Neural cell (in vitro differentiated cells): Measurements from ENCODE around the gene KCNQ2. TPM values are rescaled to one million over a fixed set of nuclear protein-coding genes. Genes with fewer than 3 reads are reported as not detected.

ENCODE experiments used
- H2AFZ ChIP-seq: fragments of 200-600, 300-800 bp; sonication (generic), shearing (Covaris generic); 2 replicates; pipeline ENCODE4 v1.6.0; 2014; ENCODE audit warnings: low read depth, mild to moderate bottlenecking, antibody characterized with exemption, low read length, moderate library complexity
- H3F3A ChIP-seq: fragments of 200-600 bp; shearing (Covaris generic); 2 replicates; pipeline ENCODE4 v1.6.1; 2016; ENCODE audit warnings: mild to moderate bottlenecking, moderate library complexity, mixed read lengths, antibody characterized with exemption, low read length; ENCODE audit not compliant: insufficient read depth, poor library complexity, severe bottlenecking
- H3K27ac ChIP-seq: fragments of 200-600, 300-800 bp; sonication (generic), shearing (Covaris generic); 2 replicates; pipeline ENCODE4 v1.5.1; 2014; ENCODE audit warnings: mild to moderate bottlenecking, low read length, moderate library complexity
- H3K27me3 ChIP-seq: fragments of 300-800, 200-600 bp; sonication (generic), shearing (Covaris generic); 2 replicates; pipeline ENCODE4 v1.6.0; 2014; ENCODE audit warnings: mild to moderate bottlenecking, low read depth, low read length, moderate library complexity; ENCODE audit not compliant: insufficient read depth
- H3K36me3 ChIP-seq: fragments of 300-800, 200-600 bp; sonication (generic), shearing (Covaris generic); 2 replicates; pipeline ENCODE4 v1.5.1; 2014; ENCODE audit warnings: mild to moderate bottlenecking, antibody characterized with exemption, low read length, moderate library complexity; ENCODE audit not compliant: insufficient read depth
- H3K4me2 ChIP-seq: fragments of 300-800, 200-600 bp; sonication (generic), shearing (Covaris generic); 2 replicates; pipeline ENCODE4 v1.6.0; 2014; ENCODE audit warnings: mild to moderate bottlenecking, low read length
- H3K4me3 ChIP-seq: fragments of 300-800, 200-600 bp; sonication (generic), shearing (Covaris generic); 2 replicates; pipeline ENCODE4 v1.5.1; 2014; ENCODE audit warnings: mild to moderate bottlenecking, low read length, moderate library complexity
- H3K79me2 ChIP-seq: fragments of 200-600 bp; shearing (Covaris generic); replicated peaks from 2 replicates; pipeline ENCODE4 v1.6.0; 2014; ENCODE audit warnings: mild to moderate bottlenecking, low read length, moderate library complexity; ENCODE audit not compliant: insufficient read depth
- H3K9ac ChIP-seq: fragments of 300-800, 200-600 bp; sonication (generic), shearing (Covaris generic); 2 replicates; pipeline ENCODE4 v1.6.1; 2016; ENCODE audit warnings: mild to moderate bottlenecking, low read length, mixed read lengths
- H3K9me2 ChIP-seq: fragments of 200-600 bp; shearing (Covaris generic); 2 replicates; pipeline ENCODE4 v1.6.1; 2016; ENCODE audit warnings: mild to moderate bottlenecking, low read length, mixed read lengths; ENCODE audit not compliant: insufficient read depth
- H3K9me3 ChIP-seq: fragments of 200-600, 300-800 bp; sonication (generic), shearing (Covaris generic); 2 replicates; pipeline ENCODE4 v1.6.1; 2016; ENCODE audit warnings: mild to moderate bottlenecking, mixed run types, low read length, moderate library complexity, mixed read lengths
- H4K20me1 ChIP-seq: fragments of 200-600 bp; shearing (Covaris generic); 2 replicates; pipeline ENCODE4 v1.6.1; 2016; ENCODE audit warnings: mild to moderate bottlenecking, mixed run types; ENCODE audit not compliant: insufficient read depth
- EP300 ChIP-seq: fragments of 450-650 bp; conservative IDR thresholded peaks from 2 replicates; pipeline ENCODE4 v1.6.1; 2014; ENCODE audit warnings: antibody characterized with exemption, mild to moderate bottlenecking, moderate library complexity; ENCODE audit not compliant: poor library complexity, severe bottlenecking
- EZH2 ChIP-seq: fragments of 200-600, 300-800 bp; shearing (Covaris generic), sonication (generic); IDR thresholded peaks from 2 replicates; pipeline ENCODE4 v1.6.1; 2014; ENCODE audit warnings: antibody characterized with exemption, low read length, borderline replicate concordance, mild to moderate bottlenecking; ENCODE audit not compliant: insufficient read depth, poor library complexity, severe bottlenecking
- MXI1 ChIP-seq: fragments of 450-650 bp; conservative IDR thresholded peaks from 2 replicates; pipeline ENCODE4 v1.6.1; 2014; ENCODE audit warnings: antibody characterized with exemption, mild to moderate bottlenecking; ENCODE audit not compliant: poor library complexity, severe bottlenecking
- POLR2AphosphoS5 ChIP-seq: IDR thresholded peaks from 2 replicates; pipeline ENCODE4 v1.6.1; 2012
- RAD21 ChIP-seq: fragments of 450-650 bp; conservative IDR thresholded peaks from 2 replicates; pipeline ENCODE4 v1.6.1; 2014; ENCODE audit warnings: antibody characterized with exemption, mild to moderate bottlenecking, moderate library complexity
- SMC3 ChIP-seq: fragments of 450-650 bp; conservative IDR thresholded peaks from 2 replicates; pipeline ENCODE4 v1.6.1; 2014; ENCODE audit warnings: antibody characterized with exemption, mild to moderate bottlenecking, moderate library complexity; ENCODE audit not compliant: poor library complexity
- TAF1 ChIP-seq: IDR thresholded peaks from 2 replicates; pipeline ENCODE4 v1.6.1; 2012; ENCODE audit warnings: low read depth
- polyA plus RNA-seq: library from polyadenylated mRNA; depleted of rRNA; stranded (reverse); fragments of >200 nt; gene quantifications from 2 replicates; pipeline ENCODE4 v1.2.3, GENCODE V29; 2014
- TF ChIP-seq, protein P1 (sequence below): IDR thresholded peaks from 2 replicates; pipeline ENCODE4 v1.6.1; 2012; ENCODE audit warnings: borderline replicate concordance
- TF ChIP-seq, protein P2 (sequence below): fragments of 450-650 bp; IDR thresholded peaks from 2 replicates; pipeline ENCODE4 v1.5.1; 2014; ENCODE audit warnings: antibody characterized with exemption, mild to moderate bottlenecking, moderate library complexity; ENCODE audit not compliant: poor library complexity, severe bottlenecking

Gene KCNQ2
- polyA plus RNA-seq, 1 donor from 2014 or later, result 84.7 TPM

DNA sequence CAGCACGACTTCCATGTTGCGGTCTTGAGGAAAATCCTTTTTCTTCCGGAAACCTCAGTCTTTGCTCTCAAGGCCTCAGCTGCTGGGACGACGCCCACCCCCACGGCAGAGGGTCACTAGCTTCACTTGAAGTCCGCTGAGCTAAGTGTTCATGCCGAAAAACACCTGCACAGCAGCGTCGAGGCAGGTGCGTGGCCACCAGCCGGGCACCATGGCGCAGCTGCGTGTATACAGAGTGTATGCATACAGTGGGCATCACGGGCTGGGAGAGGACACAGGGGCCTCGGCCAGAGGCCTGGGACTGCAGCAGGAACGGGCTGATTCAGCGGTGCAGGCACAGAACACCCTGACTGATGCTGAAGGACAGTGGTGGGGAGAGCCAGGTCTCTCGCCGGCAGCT is 20.1 kb downstream of the KCNQ2 start:
- Histone ChIP-seq H3K9me2 (no peaks in the 10 kb centered on the region), H3K36me3 (no peaks in the 10 kb centered on the region), H3K27me3 (no peaks in the 10 kb centered on the region), H3K9ac (no peak overlapping the region), H3K9me3 (no peaks in the 10 kb centered on the region), H4K20me1 (no peaks in the 10 kb centered on the region), H2AFZ (no peak overlapping the region), H3K4me3 (no peak overlapping the region), H3K4me2 (no peak overlapping the region), H3K79me2 (peaks cover 49% of the 10 kb centered on the region), H3F3A (no peaks in the 10 kb centered on the region), H3K27ac (no peak overlapping the region)
- TF ChIP-seq, protein P1, sequence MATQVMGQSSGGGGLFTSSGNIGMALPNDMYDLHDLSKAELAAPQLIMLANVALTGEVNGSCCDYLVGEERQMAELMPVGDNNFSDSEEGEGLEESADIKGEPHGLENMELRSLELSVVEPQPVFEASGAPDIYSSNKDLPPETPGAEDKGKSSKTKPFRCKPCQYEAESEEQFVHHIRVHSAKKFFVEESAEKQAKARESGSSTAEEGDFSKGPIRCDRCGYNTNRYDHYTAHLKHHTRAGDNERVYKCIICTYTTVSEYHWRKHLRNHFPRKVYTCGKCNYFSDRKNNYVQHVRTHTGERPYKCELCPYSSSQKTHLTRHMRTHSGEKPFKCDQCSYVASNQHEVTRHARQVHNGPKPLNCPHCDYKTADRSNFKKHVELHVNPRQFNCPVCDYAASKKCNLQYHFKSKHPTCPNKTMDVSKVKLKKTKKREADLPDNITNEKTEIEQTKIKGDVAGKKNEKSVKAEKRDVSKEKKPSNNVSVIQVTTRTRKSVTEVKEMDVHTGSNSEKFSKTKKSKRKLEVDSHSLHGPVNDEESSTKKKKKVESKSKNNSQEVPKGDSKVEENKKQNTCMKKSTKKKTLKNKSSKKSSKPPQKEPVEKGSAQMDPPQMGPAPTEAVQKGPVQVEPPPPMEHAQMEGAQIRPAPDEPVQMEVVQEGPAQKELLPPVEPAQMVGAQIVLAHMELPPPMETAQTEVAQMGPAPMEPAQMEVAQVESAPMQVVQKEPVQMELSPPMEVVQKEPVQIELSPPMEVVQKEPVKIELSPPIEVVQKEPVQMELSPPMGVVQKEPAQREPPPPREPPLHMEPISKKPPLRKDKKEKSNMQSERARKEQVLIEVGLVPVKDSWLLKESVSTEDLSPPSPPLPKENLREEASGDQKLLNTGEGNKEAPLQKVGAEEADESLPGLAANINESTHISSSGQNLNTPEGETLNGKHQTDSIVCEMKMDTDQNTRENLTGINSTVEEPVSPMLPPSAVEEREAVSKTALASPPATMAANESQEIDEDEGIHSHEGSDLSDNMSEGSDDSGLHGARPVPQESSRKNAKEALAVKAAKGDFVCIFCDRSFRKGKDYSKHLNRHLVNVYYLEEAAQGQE, result no peak
- no peak for TF ChIP-seq EZH2
- no peak for TF ChIP-seq SMC3
- TF ChIP-seq, protein P2, sequence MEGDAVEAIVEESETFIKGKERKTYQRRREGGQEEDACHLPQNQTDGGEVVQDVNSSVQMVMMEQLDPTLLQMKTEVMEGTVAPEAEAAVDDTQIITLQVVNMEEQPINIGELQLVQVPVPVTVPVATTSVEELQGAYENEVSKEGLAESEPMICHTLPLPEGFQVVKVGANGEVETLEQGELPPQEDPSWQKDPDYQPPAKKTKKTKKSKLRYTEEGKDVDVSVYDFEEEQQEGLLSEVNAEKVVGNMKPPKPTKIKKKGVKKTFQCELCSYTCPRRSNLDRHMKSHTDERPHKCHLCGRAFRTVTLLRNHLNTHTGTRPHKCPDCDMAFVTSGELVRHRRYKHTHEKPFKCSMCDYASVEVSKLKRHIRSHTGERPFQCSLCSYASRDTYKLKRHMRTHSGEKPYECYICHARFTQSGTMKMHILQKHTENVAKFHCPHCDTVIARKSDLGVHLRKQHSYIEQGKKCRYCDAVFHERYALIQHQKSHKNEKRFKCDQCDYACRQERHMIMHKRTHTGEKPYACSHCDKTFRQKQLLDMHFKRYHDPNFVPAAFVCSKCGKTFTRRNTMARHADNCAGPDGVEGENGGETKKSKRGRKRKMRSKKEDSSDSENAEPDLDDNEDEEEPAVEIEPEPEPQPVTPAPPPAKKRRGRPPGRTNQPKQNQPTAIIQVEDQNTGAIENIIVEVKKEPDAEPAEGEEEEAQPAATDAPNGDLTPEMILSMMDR, result no peak
- TF ChIP-seq RAD21, result no peak
- no peak for TF ChIP-seq EP300
- TF ChIP-seq TAF1, result no peak
- TF ChIP-seq MXI1, result no peak
- no peak for TF ChIP-seq POLR2AphosphoS5

DNA sequence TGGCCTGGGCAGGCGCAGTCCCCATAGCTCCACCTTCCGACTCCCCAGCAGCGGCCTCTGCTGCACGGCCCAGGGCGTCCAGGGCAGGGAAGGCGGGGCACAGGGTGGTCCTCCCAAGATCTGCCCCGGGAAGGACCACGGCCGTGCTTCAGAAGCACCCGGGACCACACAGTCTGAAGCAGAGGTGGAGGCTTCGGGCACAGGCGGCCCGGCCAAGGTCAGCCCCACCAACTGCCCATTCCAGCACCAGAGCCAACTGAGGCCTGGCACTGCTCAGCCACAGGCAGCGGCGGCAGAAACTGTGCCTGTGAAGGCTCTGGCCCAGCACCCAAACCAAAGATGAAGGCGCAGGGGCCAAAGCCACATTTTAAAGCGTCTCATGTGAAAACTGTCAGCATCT is 20.6 kb downstream of the KCNQ2 start:
- no peak overlapping the region for H3K9ac ChIP-seq
- H2AFZ ChIP-seq, result no peak overlapping the region
- H3F3A ChIP-seq, result no peaks in the 10 kb centered on the region
- no peaks in the 10 kb centered on the region for H3K9me2 ChIP-seq
- TF ChIP-seq, protein P1, result no peak
- TF ChIP-seq RAD21, result no peak
- TF ChIP-seq MXI1, result no peak
- TF ChIP-seq SMC3, result no peak
- TF ChIP-seq POLR2AphosphoS5, result no peak
- no peak for TF ChIP-seq EP300
- TF ChIP-seq TAF1, result no peak
- TF ChIP-seq EZH2, result no peak
- H3K27ac ChIP-seq, result no peak overlapping the region
- H3K79me2 ChIP-seq, result peaks cover 55% of the 10 kb centered on the region
- H3K4me3 ChIP-seq, result no peak overlapping the region
- H4K20me1 ChIP-seq, result no peaks in the 10 kb centered on the region
- no peaks in the 10 kb centered on the region for H3K27me3 ChIP-seq
- no peak overlapping the region for H3K4me2 ChIP-seq
- no peaks in the 10 kb centered on the region for H3K9me3 ChIP-seq
- no peaks in the 10 kb centered on the region for H3K36me3 ChIP-seq
